ENCODE measurements around the gene FGF9.

Gene FGF9

DNA sequence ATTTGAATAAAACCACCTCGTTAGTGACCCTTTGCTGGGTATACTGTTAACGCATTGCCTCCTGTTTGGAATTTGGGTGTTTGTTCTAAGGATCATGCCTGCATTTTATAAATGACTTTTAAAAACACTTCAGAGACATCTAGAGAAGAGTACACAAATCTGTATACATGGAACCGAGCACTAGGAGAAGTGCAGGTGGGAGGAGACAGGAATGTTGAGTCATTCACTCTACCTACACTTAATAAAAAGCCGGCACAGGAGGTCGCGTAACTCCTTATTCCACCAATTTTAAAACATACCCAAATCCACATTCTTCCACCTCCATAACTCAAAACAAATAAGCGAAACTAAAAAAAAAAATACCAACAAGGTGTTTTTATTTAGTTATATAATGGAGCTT, 48.6 kb downstream of the FGF9 start:
- no peak for DNase-seq

GRCh38 chr13:21723807-21724505, 53.1 kb downstream of the FGF9 start:
- DNase-seq = no peak

- no peak for DNase-seq
Measured at GRCh38 chr13:21730186-21730880, 59.5 kb downstream of the FGF9 start.

DNA sequence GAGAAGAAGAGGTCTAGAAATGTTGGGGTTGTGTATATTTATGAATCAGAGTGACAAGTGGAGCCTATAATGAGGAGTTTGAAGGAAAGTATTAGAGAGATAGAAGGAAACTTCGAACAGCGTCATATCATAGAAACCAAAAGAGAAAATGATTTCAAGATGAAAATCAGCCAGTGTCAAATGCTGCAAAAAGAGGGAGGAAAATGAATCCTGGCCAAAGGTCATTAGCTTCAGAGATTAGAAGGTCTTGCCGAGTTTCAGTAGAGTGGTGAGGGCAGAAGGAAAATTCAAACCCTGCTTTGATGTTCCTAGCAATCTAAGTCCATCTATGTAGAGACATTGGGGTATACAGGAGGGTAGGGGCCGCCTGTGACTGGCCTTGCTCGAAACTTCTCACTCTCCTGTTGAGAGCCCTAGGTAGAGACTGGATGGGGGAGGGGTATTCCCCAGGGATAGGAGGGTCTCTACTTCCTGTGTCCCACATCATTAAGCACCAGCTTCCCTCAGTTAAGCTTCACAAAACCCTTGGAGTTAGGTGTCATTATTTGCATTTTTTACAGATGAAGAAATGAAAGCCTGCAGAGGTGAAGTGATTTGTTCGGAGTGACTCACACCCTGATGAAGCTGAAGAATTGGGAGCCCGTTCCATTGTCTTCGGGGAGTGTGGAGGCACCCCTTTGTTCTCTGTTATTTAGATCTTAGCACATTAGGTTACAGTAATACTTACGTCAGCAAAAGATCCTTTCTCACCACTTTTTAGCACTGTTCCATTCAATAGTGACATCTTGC, 62.8 kb downstream of the FGF9 start:
- DNase-seq = no peak

DNA sequence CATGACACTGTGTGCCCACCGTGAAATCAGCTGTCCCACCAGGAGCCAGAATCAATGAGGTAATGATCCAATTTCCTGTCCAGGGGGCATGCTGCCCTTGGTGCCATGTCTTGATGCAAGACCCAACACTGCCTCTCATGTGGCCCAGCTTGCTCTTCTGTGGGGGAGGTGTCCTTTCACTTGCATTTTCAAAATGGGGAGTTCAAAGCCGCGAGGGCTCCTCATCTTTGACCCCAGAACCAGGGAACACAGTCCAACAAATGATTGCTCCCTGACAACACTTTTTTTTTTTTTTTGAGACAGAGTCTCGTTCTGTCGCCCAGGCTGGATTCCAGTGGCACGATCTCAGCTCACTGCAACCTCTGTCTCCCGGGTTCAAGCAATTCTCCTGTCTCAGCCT, 64.1 kb downstream of the FGF9 start:
- DNase-seq = no peak

- DNase-seq = no peak
Measured at GRCh38 chr13:21735701-21736401, 65.0 kb downstream of the FGF9 start.

- DNase-seq = no peak
Measured at GRCh38 chr13:21736926-21737325, 66.1 kb downstream of the FGF9 start.

- DNase-seq = no peak
Measured at GRCh38 chr13:21738630-21739029, 67.8 kb downstream of the FGF9 start.

DNA sequence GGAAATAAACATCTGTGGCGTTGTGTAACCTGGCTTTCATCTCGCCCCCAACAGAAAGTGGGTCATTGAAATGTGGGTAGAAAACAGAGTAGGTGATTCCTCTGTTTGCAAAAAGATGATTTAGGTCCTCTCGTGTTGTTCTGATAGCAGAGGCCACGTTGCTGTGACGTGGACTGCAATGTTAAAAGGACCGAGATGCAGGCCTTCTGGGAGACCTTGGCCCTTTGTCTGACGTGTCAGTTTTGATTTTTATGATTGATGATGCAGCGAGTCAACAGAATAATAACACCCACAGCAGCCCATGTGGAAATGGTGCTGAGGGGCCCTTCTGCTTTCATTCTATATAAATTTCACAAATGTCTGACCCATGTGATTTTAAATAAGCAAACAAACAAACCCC, 68.9 kb downstream of the FGF9 start:
- no peak for DNase-seq

- no peak for DNase-seq
Measured at GRCh38 chr13:21741396-21741979, 70.6 kb downstream of the FGF9 start.

GRCh38 chr13:21742096-21742495, 71.2 kb downstream of the FGF9 start:
- no peak for DNase-seq

GRCh38 chr13:21744149-21744548, 73.3 kb downstream of the FGF9 start:
- no peak for DNase-seq

GRCh38 chr13:21745307-21745706, 74.4 kb downstream of the FGF9 start:
- no peak for DNase-seq

- no peak for DNase-seq
Measured at GRCh38 chr13:21747456-21747855, 76.6 kb downstream of the FGF9 start.

DNA sequence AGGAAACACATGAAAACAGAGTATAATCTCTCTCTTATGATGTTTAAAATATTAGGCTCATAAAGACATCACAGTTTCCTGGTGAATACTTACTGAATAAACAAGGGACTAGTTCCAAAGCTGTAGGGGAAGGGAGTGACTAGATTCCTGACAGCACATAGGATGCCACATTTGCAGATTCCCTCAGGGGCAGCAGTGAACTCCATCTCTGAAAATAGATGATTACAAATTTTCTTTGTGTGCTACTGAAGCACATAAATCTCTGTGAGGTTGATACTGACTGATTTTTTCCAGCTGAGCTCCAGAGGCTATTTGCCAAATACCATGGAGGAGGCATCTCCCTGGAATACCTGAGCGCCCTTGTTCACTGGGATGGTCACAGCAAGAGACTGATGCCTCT, 77.3 kb downstream of the FGF9 start:
- no peak for DNase-seq

DNA sequence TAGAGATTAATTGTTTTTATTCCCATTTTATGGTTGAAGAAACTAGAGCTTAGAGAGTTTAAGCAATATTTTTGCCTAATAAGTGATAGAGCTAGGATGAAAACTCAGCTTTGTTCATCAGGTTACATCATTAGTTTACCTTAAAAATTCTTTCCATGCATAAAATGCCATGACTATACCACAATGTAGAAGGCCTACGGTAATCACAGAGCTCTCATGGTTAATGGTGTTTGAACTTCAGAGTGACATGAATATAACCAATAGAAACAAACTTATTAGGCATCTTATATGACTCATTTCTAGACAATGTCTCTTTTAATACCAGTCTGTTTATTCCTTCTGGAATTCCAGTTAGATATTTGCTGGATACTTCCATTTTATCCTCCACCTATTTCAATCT, 78.5 kb downstream of the FGF9 start:
- DNase-seq = no peak

- DNase-seq = no peak
Measured at GRCh38 chr13:21752501-21752900, 81.6 kb downstream of the FGF9 start.

- DNase-seq = no peak
Measured at GRCh38 chr13:21753117-21753729, 82.3 kb downstream of the FGF9 start.
